ENCODE results near the gene AGPAT4. TPM values are rescaled to one million over a fixed set of nuclear protein-coding genes. Genes with fewer than 3 reads are reported as not detected.

AGPAT4 gene, protein sequence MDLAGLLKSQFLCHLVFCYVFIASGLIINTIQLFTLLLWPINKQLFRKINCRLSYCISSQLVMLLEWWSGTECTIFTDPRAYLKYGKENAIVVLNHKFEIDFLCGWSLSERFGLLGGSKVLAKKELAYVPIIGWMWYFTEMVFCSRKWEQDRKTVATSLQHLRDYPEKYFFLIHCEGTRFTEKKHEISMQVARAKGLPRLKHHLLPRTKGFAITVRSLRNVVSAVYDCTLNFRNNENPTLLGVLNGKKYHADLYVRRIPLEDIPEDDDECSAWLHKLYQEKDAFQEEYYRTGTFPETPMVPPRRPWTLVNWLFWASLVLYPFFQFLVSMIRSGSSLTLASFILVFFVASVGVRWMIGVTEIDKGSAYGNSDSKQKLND
- 8.5 and 9.0 TPM in 2 replicates for total RNA-seq

GRCh38 chr6:161273752-161274487 is at the start of gene AGPAT4:
AGPAT4 (minus strand) TSS chr6:161274061; CDS start chr6:161232213, 41,848 bp downstream.

